22Rv1 (cell line): ENCODE data around the gene LRRC23.

Experiments
- ZFX ChIP-seq: fragments of 450-650 bp; IDR thresholded peaks from 2 replicates; pipeline ENCODE4 v1.6.1; 2017; ENCODE audit warnings: antibody characterized with exemption, borderline replicate concordance
- TF ChIP-seq, protein P1 (sequence below): fragments of 450-650 bp; IDR thresholded peaks from 2 replicates; pipeline ENCODE4 v1.5.1; 2017; ENCODE audit warnings: mild to moderate bottlenecking

DNA sequence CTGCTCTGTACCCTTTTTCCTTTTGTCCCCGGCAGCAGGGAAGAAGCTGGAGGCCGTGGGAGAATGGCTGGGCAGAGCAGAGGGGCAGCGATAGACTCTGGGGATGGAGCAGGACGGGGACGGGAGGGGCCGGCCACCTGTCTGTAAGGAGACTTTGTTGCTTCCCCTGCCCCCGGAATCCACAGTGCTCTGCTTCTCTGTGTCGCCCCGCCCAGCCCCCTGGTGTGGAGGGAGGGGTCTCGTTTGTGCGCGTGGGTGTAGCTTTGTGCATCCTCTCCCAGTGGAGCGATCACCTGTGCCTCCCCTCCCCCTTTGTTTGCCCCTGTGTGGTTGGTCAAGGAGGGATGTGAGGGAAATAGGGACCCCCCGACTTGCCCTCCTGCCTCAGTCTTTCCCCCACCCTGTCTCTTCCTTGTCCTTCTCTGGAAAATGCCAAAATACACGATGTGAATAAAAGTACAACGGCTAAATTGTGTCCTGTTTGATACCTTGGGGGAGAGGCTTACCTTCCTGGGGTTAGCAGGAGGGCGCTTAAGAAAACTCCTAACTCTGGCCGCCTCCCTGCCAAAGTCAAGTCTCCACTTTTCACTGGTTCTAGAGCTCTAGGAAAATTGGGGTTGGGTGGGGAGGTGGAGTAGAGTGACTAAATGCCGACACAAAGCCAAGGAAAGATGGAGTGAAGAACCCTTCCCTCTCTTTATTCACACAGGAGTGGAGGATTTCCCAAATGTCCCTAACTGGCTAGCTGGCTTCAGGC is 38.3 kb upstream of the LRRC23 start:
- TF ChIP-seq, protein P1, sequence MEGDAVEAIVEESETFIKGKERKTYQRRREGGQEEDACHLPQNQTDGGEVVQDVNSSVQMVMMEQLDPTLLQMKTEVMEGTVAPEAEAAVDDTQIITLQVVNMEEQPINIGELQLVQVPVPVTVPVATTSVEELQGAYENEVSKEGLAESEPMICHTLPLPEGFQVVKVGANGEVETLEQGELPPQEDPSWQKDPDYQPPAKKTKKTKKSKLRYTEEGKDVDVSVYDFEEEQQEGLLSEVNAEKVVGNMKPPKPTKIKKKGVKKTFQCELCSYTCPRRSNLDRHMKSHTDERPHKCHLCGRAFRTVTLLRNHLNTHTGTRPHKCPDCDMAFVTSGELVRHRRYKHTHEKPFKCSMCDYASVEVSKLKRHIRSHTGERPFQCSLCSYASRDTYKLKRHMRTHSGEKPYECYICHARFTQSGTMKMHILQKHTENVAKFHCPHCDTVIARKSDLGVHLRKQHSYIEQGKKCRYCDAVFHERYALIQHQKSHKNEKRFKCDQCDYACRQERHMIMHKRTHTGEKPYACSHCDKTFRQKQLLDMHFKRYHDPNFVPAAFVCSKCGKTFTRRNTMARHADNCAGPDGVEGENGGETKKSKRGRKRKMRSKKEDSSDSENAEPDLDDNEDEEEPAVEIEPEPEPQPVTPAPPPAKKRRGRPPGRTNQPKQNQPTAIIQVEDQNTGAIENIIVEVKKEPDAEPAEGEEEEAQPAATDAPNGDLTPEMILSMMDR: no peak
- TF ChIP-seq ZFX: no peak
